ENCODE results near the gene AKAP3. TPM values are rescaled to one million over a fixed set of nuclear protein-coding genes. Genes with fewer than 3 reads are reported as not detected.

Gene AKAP3
- total and polyA plus RNA-seq, 2 of the 8 experiments (the other 6 are each of a cell fraction or from before 2014, with no cell fraction given): 0.54 to 1.0 TPM

GRCh38 chr12:4609071-4609470 lies 39.8 kb downstream of the AKAP3 start:
- CTCF ChIA-PET (ENCODE audit: partially characterized antibody): interaction anchor here (1.3 kb wide), 1 partner anchor 46 kb away, joined by 3 read pairs; no protein-coding TSS in a partner anchor

More at GRCh38 chr12:4609071-4609470, 39.8 kb downstream of the AKAP3 start:
- FAIRE-seq (no peak), DNase-seq (ENCODE audit: low read depth in 1 of 2, low spot score in 2 of 2) (no peak)
- Histone ChIP-seq H2BK20ac (ENCODE audit: low read length) (no peak overlapping the region), H3K79me1 (ENCODE audit: low read depth, low read length) (no peaks in the 10 kb centered on the region), H4K20me1 (replicated peaks in 1 of 2; ENCODE audit: control insufficient read depth in 1 of 2, insufficient read depth in 2 of 2, low read length in 2 of 2) (no peaks in the 10 kb centered on the region), H2BK12ac (ENCODE audit: low read depth, low read length) (no peak overlapping the region), H3K27ac (ENCODE audit: low read depth, low read length) (no peak overlapping the region), H3K18ac (ENCODE audit: extremely low read depth, low read length) (no peak overlapping the region), H2BK5ac (ENCODE audit: low read depth, low read length) (no peak overlapping the region), H3K23ac (ENCODE audit: insufficient read length) (no peak overlapping the region), H3K4me2 (ENCODE audit: insufficient read depth in 1 of 2, low read depth in 2 of 2, low read length in 2 of 2) (no peak overlapping the region), H3K23me2 (ENCODE audit: low read depth, low read length) (no peaks in the 10 kb centered on the region), H3K79me2 (ENCODE audit: control insufficient read depth in 1 of 2, insufficient read depth in 2 of 2, low read length in 2 of 2) (0 out of 4 replicates have a peak, but pooled peaks cover 0 to 2% of the 10 kb centered on the region in 2 experiments), H3K14ac (ENCODE audit: insufficient read length) (no peak overlapping the region), H3K36me3 (ENCODE audit: control insufficient read depth in 2 of 4, insufficient read depth in 4 of 4, low read length in 3 of 4) (peaks cover 0 to 8% (median 1%) of the 10 kb centered on the region in 4 experiments; a peak in 2 of 8 replicates), H3K56ac (replicated peaks; ENCODE audit: insufficient read length, low read depth, low read length) (no peak overlapping the region), H4K91ac (replicated peaks; ENCODE audit: insufficient read length, low read length) (no peak overlapping the region), H3K4ac (replicated peaks; ENCODE audit: insufficient read length, low read depth, low read length) (no peak overlapping the region), H3K9me3 (ENCODE audit: insufficient read depth in 2 of 2, low read depth in 1 of 2, low read length in 1 of 2) (no peaks in the 10 kb centered on the region), H3K9ac (replicated peaks in 1 of 4; ENCODE audit: extremely low read depth in 1 of 4, low read depth in 3 of 4, low read length in 3 of 4) (no peak overlapping the region), H3K4me3 (ENCODE audit: extremely low read depth in 1 of 4, insufficient read depth in 2 of 4, low read depth in 3 of 4, low read length in 4 of 4) (no peak overlapping the region), H3K4me1 (replicated peaks in 1 of 4; ENCODE audit: control insufficient read depth in 3 of 4, insufficient read depth in 4 of 4, low read length in 3 of 4) (no peaks in the 10 kb centered on the region), H2BK15ac (ENCODE audit: low read length) (no peak overlapping the region), H4K5ac (ENCODE audit: insufficient read length, low read depth, low read length) (no peak overlapping the region), H2AK5ac (ENCODE audit: low read depth, low read length) (no peak overlapping the region), H3K27me3 (replicated peaks in 1 of 4; ENCODE audit: control insufficient read depth in 3 of 4, extremely low read depth in 1 of 4, insufficient read depth in 3 of 4, low read length in 3 of 4) (no peaks in the 10 kb centered on the region), H2BK120ac (replicated peaks; ENCODE audit: low read depth, low read length) (no peak overlapping the region), H2AFZ (ENCODE audit: low read length) (no peak overlapping the region), H4K8ac (ENCODE audit: extremely low read depth, insufficient read depth, low read length) (no peak overlapping the region)
- no peak for TF ChIP-seq TEAD4 (IDR thresholded peaks at IDR 0.05; ENCODE audit: low read depth, low read length)
- TF ChIP-seq CEBPB (IDR thresholded peaks at IDR 0.05; ENCODE audit: low read depth, low read length): no peak
- TF ChIP-seq CREB1 (IDR thresholded peaks at IDR 0.05): no peak
- TF ChIP-seq SP1 (IDR thresholded peaks at IDR 0.05; ENCODE audit: low read depth, low read length): no peak
- POLR2A ChIA-PET (ENCODE audit: partially characterized antibody): no interaction called here
- WGBS, 2 experiments (ENCODE audit: extremely low coverage in 1 of 2, insufficient coverage in 1 of 2, insufficient read length in 1 of 2, insufficient replicate concordance in 2 of 2, low coverage in 1 of 2, low lambda C conversion rate in 2 of 2, missing lambda C conversion rate in 1 of 2): 88% methylated on average over 9 of the region's 9 CpGs; no CpG with 5 or more reads in 1 of the 2 experiments
